GM12878 (cell line): ENCODE results near the gene CYSRT1. TPM values are rescaled to one million over a fixed set of nuclear protein-coding genes. Genes with fewer than 3 reads are reported as not detected.

Source experiments
- ATAC-seq: fragments of 200-7000 bp; cut with Tn5 transposase; 3 replicates; pipeline ENCODE4 v1.9.1; 2020; ENCODE audit warnings: mild to moderate bottlenecking, moderate library complexity
- BruUV-seq: library from RNA; stranded (reverse); fragments of 400-500 nt; replicated peaks from 2 replicates; lab custom pipeline; 2021; lab: Mats Ljungman, UMichigan
- CTCF ChIA-PET: fragments of 300-600 bp; sonication (Branson Sonifier 250); formaldehyde crosslinking; extraction: SDS; loops from one replicate; lab custom pipeline; 2021; ENCODE audit warnings: inconsistent platforms; lab: Yijun Ruan, JAX
- POLR2A ChIA-PET: fragments of 350-600 bp; formaldehyde crosslinking; extraction: SDS; loops from one replicate; lab custom pipeline; 2021; ENCODE audit warnings: inconsistent platforms; lab: Charles Lee
- RAD21 ChIA-PET: fragments of 300-600 bp; sonication (Branson Sonifier 250); formaldehyde crosslinking; loops from one replicate; lab custom pipeline; 2023; ENCODE audit warnings: antibody characterized with exemption; ENCODE audit not compliant: unreplicated experiment; lab: Charles Lee
- SMC1A ChIA-PET: fragments of 300-600 bp; sonication (Branson Sonifier 250); formaldehyde crosslinking; loops from one replicate; lab custom pipeline; 2023; ENCODE audit not compliant: unreplicated experiment, uncharacterized antibody; lab: Charles Lee
- DNase-seq: peaks from one replicate; pipeline ENCODE4 v3.0.0-alpha.2; 2011; ENCODE audit warnings: low read depth, low spot score
- FAIRE-seq: peaks from 3 replicates; lab custom pipeline; 2011; peaks lifted over from hg19 to GRCh38; lab: Jason Lieb, UNC
- H2AFZ ChIP-seq: 2 replicates; pipeline ENCODE4 v1.6.0; 2011; ENCODE audit warnings: low read depth, low read length, control low read depth; ENCODE audit not compliant: control insufficient read depth
- H3K27ac ChIP-seq: 2 replicates; pipeline ENCODE4 v1.5.1; 2011; ENCODE audit warnings: control low read depth; ENCODE audit not compliant: control insufficient read depth, insufficient read depth
- H3K27me3 ChIP-seq, 2 experiments: replicated peaks in 1 of 2; 2 replicates each; pipeline versions ENCODE4 v1.6.0 to v1.6.1; 2011; ENCODE audit warnings: low read length in 1 of 2; ENCODE audit not compliant: control insufficient read depth in 2 of 2, insufficient read depth in 2 of 2
- H3K36me3 ChIP-seq, 2 experiments: 2 replicates each; pipeline ENCODE4 v1.5.1; 2011; ENCODE audit warnings: low read length in 1 of 2; ENCODE audit not compliant: control insufficient read depth in 2 of 2, insufficient read depth in 2 of 2
- H3K4me1 ChIP-seq: 2 replicates; pipeline ENCODE4 v1.6.1; 2011; ENCODE audit warnings: mild to moderate bottlenecking, low read length, moderate library complexity, mixed read lengths; ENCODE audit not compliant: control insufficient read depth, insufficient read depth
- H3K4me2 ChIP-seq: 2 replicates; pipeline ENCODE4 v1.6.0; 2011; ENCODE audit warnings: control low read depth; ENCODE audit not compliant: control insufficient read depth, insufficient read depth
- H3K4me3 ChIP-seq: fragments of 200-600 bp; sonication (generic); 2 replicates; pipeline ENCODE4 v1.5.1; 2016
- H3K79me2 ChIP-seq: 2 replicates; pipeline ENCODE4 v1.6.0; 2011; ENCODE audit warnings: low read length; ENCODE audit not compliant: control insufficient read depth, insufficient read depth
- H3K9ac ChIP-seq: 2 replicates; pipeline ENCODE4 v1.8.0; 2011; ENCODE audit warnings: low read length, control low read depth, mixed read lengths; ENCODE audit not compliant: control insufficient read depth, insufficient read depth
- H3K9me3 ChIP-seq: replicated peaks from 3 replicates; pipeline ENCODE4 v1.5.1; 2011; ENCODE audit warnings: mild to moderate bottlenecking, low read length; ENCODE audit not compliant: control insufficient read depth, insufficient read depth
- H4K20me1 ChIP-seq: 2 replicates; pipeline ENCODE4 v1.6.0; 2011; ENCODE audit not compliant: control insufficient read depth, insufficient read depth
- BACH1 ChIP-seq: fragments of 450-650 bp; IDR thresholded peaks from 2 replicates; pipeline ENCODE4 v1.6.1; 2017; ENCODE audit warnings: mild to moderate bottlenecking, borderline replicate concordance
- GATAD2B ChIP-seq: fragments of 450-650 bp; conservative IDR thresholded peaks from 2 replicates; pipeline ENCODE4 v1.6.1; 2017; ENCODE audit warnings: low read depth, mild to moderate bottlenecking, moderate library complexity
- IRF3 ChIP-seq: fragments of 450-650 bp; IDR thresholded peaks from 2 replicates; pipeline ENCODE4 v1.6.1; 2014; ENCODE audit warnings: mild to moderate bottlenecking
- KDM1A ChIP-seq: fragments of 200-600 bp; sonication (generic); IDR thresholded peaks from 2 replicates; pipeline ENCODE4 v1.6.1; 2016; ENCODE audit warnings: borderline replicate concordance
- MXI1 ChIP-seq: fragments of 150-350 bp; IDR thresholded peaks from 2 replicates; pipeline ENCODE4 v1.6.1; 2011; ENCODE audit warnings: low read depth, mild to moderate bottlenecking, inconsistent platforms, low read length, improper control_type of control experiment
- NR2F1 ChIP-seq: fragments of 450-650 bp; conservative IDR thresholded peaks from 2 replicates; pipeline ENCODE4 v1.6.1; 2017; ENCODE audit warnings: mild to moderate bottlenecking
- STAT1 ChIP-seq: fragments of 450-650 bp; conservative IDR thresholded peaks from 2 replicates; pipeline ENCODE4 v1.6.1; 2014; ENCODE audit warnings: antibody characterized with exemption, mild to moderate bottlenecking
- WGBS: methylation state at CpG from one replicate; pipeline ENCODE4 v1.1.6; 2016; ENCODE audit warnings: low lambda C conversion rate; ENCODE audit not compliant: insufficient replicate concordance, insufficient coverage; ENCODE audit errors: missing lambda C conversion rate; 5-methylcytosine and 5-hydroxymethylcytosine counted together
- in situ Hi-C: fragments of 300-500 bp; cut with MboI; formaldehyde crosslinking; loops from 9 replicates; pipeline ENCODE4 v1.14.3; 2018; ENCODE audit warnings: mixed read lengths
- intact Hi-C: fragments of 100-400 bp; cut with micrococcal nuclease; formaldehyde crosslinking; loops from one replicate; pipeline ENCODE4 v1.14.2; 2022; ENCODE audit not compliant: unreplicated experiment
- polyA plus RNA-seq, 11 experiments: library from polyadenylated mRNA; depleted of rRNA in 4 of 11; unstranded in 6 of 11; stranded (reverse) in 5 of 11; fragments of >200 nt; fragmentation: Nextera tagmentation in 4 of 11; fragmentation: Illumina TruSeq in 1 of 11; extraction: Ambion mirVana in 4 of 11; extraction: Trizol in 1 of 11; gene quantifications; 1 replicate in 1 of 11; 2 replicates in 10 of 11; pipeline versions ENCODE4 v1.2.1 to v1.2.3, GENCODE V29; 2011 to 2016; ENCODE audit warnings: inconsistent platforms in 2 of 11, missing spikeins in 2 of 11, low read depth in 1 of 11
- total RNA-seq, 4 experiments: library from RNA; depleted of rRNA in 3 of 4; stranded (reverse); fragments of >200 nt in 3 of 4; fragmentation: Illumina TruSeq in 1 of 4; extraction: Trizol in 1 of 4; gene quantifications; 2 replicates each; pipeline versions ENCODE4 v1.2.1 to v1.2.3, GENCODE V29; 2013 to 2021
- TF ChIP-seq, protein P1 (sequence below): fragments of 450-650 bp; IDR thresholded peaks from 2 replicates; pipeline ENCODE4 v1.6.1; 2018; ENCODE audit warnings: mild to moderate bottlenecking, low read depth, moderate library complexity; ENCODE audit not compliant: partially characterized antibody
- TF ChIP-seq, protein P2 (sequence below): fragments of 450-650 bp; IDR thresholded peaks from 2 replicates; pipeline ENCODE4 v1.6.1; 2017; ENCODE audit warnings: mild to moderate bottlenecking, moderate library complexity

The CYSRT1 gene
- total and polyA plus RNA-seq, 10 of the 15 experiments (the other 5 are each of a cell fraction or from before 2014, with no cell fraction given): 0.24 to 3.6 (median 0.97) TPM; not detected in 1

DNA sequence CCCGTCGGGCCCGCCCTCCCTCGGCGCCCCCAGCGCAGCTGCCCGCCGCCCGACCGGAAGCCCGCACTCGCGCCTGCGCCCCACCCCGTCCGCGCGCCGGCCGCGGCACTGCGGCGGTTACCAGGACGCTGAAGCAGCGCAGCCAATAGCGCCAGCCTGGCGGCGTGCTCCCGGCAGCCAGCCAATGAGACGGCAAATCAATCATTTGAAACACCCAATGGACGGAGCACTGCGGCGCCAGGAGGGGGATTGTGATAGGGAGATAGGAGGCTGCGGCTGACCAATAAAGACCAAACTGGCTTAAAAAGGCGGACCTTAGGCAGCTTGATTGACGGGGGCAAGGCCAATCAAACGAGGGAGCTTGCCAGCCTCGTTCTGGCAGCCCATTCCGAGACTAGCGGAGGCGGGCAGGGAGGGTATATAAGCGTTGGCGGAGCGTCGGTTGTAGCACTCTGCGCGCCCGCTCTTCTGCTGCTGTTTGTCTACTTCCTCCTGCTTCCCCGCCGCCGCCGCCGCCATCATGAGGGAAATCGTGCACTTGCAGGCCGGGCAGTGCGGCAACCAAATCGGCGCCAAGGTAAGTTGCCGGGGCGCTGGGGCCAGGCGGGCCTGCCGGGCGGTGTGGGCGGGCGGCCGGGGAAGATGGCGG, 16.0 kb downstream of the CYSRT1 start, which contains the start of gene TUBB4B (continued):
- TF ChIP-seq KDM1A: no peak
- TF ChIP-seq, protein P1, sequence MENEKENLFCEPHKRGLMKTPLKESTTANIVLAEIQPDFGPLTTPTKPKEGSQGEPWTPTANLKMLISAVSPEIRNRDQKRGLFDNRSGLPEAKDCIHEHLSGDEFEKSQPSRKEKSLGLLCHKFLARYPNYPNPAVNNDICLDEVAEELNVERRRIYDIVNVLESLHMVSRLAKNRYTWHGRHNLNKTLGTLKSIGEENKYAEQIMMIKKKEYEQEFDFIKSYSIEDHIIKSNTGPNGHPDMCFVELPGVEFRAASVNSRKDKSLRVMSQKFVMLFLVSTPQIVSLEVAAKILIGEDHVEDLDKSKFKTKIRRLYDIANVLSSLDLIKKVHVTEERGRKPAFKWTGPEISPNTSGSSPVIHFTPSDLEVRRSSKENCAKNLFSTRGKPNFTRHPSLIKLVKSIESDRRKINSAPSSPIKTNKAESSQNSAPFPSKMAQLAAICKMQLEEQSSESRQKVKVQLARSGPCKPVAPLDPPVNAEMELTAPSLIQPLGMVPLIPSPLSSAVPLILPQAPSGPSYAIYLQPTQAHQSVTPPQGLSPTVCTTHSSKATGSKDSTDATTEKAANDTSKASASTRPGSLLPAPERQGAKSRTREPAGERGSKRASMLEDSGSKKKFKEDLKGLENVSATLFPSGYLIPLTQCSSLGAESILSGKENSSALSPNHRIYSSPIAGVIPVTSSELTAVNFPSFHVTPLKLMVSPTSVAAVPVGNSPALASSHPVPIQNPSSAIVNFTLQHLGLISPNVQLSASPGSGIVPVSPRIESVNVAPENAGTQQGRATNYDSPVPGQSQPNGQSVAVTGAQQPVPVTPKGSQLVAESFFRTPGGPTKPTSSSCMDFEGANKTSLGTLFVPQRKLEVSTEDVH: no peak
- peak; percentile 100 for TF ChIP-seq IRF3

DNA sequence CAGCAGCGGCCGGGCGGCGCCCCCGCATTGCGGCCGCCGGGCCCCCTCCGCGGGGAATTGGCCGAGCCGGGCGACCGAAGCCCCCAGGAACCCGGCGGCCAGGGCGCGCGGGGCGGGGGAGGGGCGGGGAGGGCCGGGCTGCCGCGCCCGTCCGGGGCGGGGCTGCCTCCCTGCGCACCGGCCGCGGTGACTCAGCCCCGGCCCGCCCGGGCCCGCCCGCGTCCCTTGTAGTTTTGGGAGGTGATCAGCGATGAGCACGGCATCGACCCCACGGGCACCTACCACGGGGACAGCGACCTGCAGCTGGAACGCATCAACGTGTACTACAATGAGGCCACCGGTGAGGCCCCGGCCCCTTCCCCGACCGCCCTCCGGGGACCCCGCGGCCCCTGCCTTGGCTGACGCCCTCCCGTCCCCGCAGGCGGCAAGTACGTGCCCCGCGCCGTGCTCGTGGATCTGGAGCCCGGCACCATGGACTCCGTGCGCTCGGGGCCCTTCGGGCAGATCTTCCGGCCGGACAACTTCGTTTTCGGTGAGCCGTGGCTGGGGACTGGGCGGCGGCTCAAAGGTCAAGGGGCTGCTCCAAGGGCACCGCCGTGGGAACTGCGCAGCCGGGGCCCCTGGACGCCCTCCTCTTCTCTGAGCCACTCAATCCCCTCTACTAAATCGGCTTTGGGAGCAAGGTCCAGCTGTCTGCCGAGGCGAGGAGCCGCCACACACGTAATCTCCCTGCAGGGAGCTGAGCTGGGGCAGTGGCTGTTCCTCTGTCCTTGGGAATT, 16.7 kb downstream of the CYSRT1 start:
- H4K20me1 ChIP-seq: peaks cover 4% of the 10 kb centered on the region; the same call in 1 of the 2 replicates
- TF ChIP-seq NR2F1 (peak; percentile 32; the same call in 1 of the 2 replicates), STAT1 (no peak), MXI1 (0 out of 2 replicates have a peak, but pooled peaks have one; percentile 9), GATAD2B (0 out of 2 replicates have a peak, but pooled peaks have one; percentile 3), KDM1A (no peak), BACH1 (0 out of 2 replicates have a peak, but pooled peaks have one; percentile 11)
- TF ChIP-seq, protein P2, sequence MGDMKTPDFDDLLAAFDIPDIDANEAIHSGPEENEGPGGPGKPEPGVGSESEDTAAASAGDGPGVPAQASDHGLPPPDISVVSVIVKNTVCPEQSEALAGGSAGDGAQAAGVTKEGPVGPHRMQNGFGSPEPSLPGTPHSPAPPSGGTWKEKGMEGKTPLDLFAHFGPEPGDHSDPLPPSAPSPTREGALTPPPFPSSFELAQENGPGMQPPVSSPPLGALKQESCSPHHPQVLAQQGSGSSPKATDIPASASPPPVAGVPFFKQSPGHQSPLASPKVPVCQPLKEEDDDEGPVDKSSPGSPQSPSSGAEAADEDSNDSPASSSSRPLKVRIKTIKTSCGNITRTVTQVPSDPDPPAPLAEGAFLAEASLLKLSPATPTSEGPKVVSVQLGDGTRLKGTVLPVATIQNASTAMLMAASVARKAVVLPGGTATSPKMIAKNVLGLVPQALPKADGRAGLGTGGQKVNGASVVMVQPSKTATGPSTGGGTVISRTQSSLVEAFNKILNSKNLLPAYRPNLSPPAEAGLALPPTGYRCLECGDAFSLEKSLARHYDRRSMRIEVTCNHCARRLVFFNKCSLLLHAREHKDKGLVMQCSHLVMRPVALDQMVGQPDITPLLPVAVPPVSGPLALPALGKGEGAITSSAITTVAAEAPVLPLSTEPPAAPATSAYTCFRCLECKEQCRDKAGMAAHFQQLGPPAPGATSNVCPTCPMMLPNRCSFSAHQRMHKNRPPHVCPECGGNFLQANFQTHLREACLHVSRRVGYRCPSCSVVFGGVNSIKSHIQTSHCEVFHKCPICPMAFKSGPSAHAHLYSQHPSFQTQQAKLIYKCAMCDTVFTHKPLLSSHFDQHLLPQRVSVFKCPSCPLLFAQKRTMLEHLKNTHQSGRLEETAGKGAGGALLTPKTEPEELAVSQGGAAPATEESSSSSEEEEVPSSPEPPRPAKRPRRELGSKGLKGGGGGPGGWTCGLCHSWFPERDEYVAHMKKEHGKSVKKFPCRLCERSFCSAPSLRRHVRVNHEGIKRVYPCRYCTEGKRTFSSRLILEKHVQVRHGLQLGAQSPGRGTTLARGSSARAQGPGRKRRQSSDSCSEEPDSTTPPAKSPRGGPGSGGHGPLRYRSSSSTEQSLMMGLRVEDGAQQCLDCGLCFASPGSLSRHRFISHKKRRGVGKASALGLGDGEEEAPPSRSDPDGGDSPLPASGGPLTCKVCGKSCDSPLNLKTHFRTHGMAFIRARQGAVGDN: 0 out of 2 replicates have a peak, but pooled peaks have one; percentile 9
- H3K27me3 ChIP-seq: no peaks in the 10 kb centered on the region
- H3K4me1 ChIP-seq: peaks cover 38% of the 10 kb centered on the region
- peak overlapping the region; percentile 39 for H3K27ac ChIP-seq
- in situ Hi-C loops: no loop called here
- ATAC-seq: no peak
- H3K4me3 ChIP-seq: peak overlapping the region; percentile 98
- no peak for DNase-seq
- ChIA-PET RAD21 (interaction anchor here (0.6 to 1.9 kb wide), 11 partner anchors 12 to 285 kb away, joined by 3 to 13 read pairs (median 3); partner anchors contain the start of genes NELFB, NRARP and RNF208), SMC1A (interaction anchor here (1.0 to 1.7 kb wide), 4 partner anchors 19 to 155 kb away, joined by 3 to 6 read pairs (median 4); partner anchors contain the start of genes MAN1B1, NRARP and RNF208), POLR2A (interaction anchor here (1.0 to 9.2 kb wide), 15 partner anchors 13 to 249 kb away, joined by 3 to 112 read pairs (median 8); partner anchors contain the start of genes CYSRT1, EXD3, MAN1B1 and NELFB), CTCF (interaction anchor here (0.6 to 5.3 kb wide), 10 partner anchors 12 to 207 kb away, joined by 3 to 52 read pairs (median 4); partner anchors contain the start of genes CYSRT1, NELFB, RNF208 and RNF224)
- WGBS: 2% methylated on average over 53 of the region's 83 CpGs
- peak overlapping the region; percentile 63 for H3K9ac ChIP-seq
- FAIRE-seq: no peak
- H3K79me2 ChIP-seq: peaks cover 30% of the 10 kb centered on the region
- H3K4me2 ChIP-seq: peak overlapping the region; percentile 91
- no peaks in the 10 kb centered on the region for H3K9me3 ChIP-seq
- no TSS peak for BruUV-seq
- H2AFZ ChIP-seq: no peak overlapping the region
- intact Hi-C loops: no loop called here
- H3K36me3 ChIP-seq: peaks cover 8 to 14% of the 10 kb centered on the region in 2 experiments
